Neuronal stem cell (in vitro differentiated cells): Measurements from ENCODE around the gene JMJD8.

Experiments used
- DNase-seq: peaks from one replicate; pipeline ENCODE4 v3.0.0-alpha.2; 2013; ENCODE audit warnings: low spot score
- H2AFZ ChIP-seq: one replicate; pipeline ENCODE4 v1.6.1; 2013; ENCODE audit warnings: mild to moderate bottlenecking, low read length, inconsistent platforms
- H2AK5ac ChIP-seq: 2 replicates; pipeline ENCODE4 v1.6.1; 2013; ENCODE audit warnings: low read depth, mild to moderate bottlenecking, inconsistent platforms, low read length, moderate library complexity, mixed read lengths
- H2BK120ac ChIP-seq: 2 replicates; pipeline ENCODE4 v1.6.1; 2013; ENCODE audit warnings: low read depth, mild to moderate bottlenecking, inconsistent platforms, low read length, moderate library complexity, mixed read lengths
- H2BK12ac ChIP-seq: one replicate; pipeline ENCODE4 v1.6.1; 2013; ENCODE audit warnings: low read length, inconsistent platforms
- H2BK15ac ChIP-seq: 2 replicates; pipeline ENCODE4 v1.6.1; 2013; ENCODE audit warnings: mild to moderate bottlenecking, low read length, inconsistent platforms, mixed read lengths
- H2BK5ac ChIP-seq: one replicate; pipeline ENCODE4 v1.6.1; 2013; ENCODE audit warnings: inconsistent platforms, mild to moderate bottlenecking, low read length, moderate library complexity
- H3K14ac ChIP-seq: one replicate; pipeline ENCODE4 v1.6.1; 2013; ENCODE audit warnings: low read length, inconsistent platforms
- H3K18ac ChIP-seq: 2 replicates; pipeline ENCODE4 v1.6.1; 2013; ENCODE audit warnings: low read length, inconsistent platforms
- H3K23ac ChIP-seq: 2 replicates; pipeline ENCODE4 v1.6.1; 2013; ENCODE audit warnings: low read depth, mild to moderate bottlenecking, mixed read lengths, low read length, inconsistent platforms; ENCODE audit not compliant: poor library complexity
- H3K27ac ChIP-seq: replicated peaks from 3 replicates; pipeline ENCODE4 v1.5.1; 2013; ENCODE audit warnings: low read length, inconsistent platforms
- H3K27me3 ChIP-seq, 3 experiments: 2 replicates each; pipeline ENCODE4 v1.6.1; 2013; ENCODE audit warnings: low read length in 3 of 3, mild to moderate bottlenecking in 2 of 3, inconsistent platforms in 1 of 3, low read depth in 1 of 3, mixed read lengths in 1 of 3, moderate library complexity in 1 of 3; ENCODE audit not compliant: control insufficient read depth in 3 of 3, insufficient read depth in 3 of 3
- H3K36me3 ChIP-seq, 2 donors: replicated peaks in 1 of 2; 2 replicates each; pipeline ENCODE4 v1.6.1; 2013; ENCODE audit warnings: low read length in 2 of 2; ENCODE audit not compliant: control insufficient read depth in 2 of 2, insufficient read depth in 2 of 2
- H3K4ac ChIP-seq: 2 replicates; pipeline ENCODE4 v1.6.1; 2013; ENCODE audit warnings: inconsistent platforms, mild to moderate bottlenecking, low read length, moderate library complexity
- H3K4me1 ChIP-seq, 2 donors: 1 replicate in 1 of 2; 2 replicates in 1 of 2; pipeline ENCODE4 v1.6.1; 2013; ENCODE audit warnings: low read length in 2 of 2, low read depth in 1 of 2; ENCODE audit not compliant: control insufficient read depth in 2 of 2, insufficient read depth in 1 of 2
- H3K4me2 ChIP-seq: one replicate; pipeline ENCODE4 v1.6.1; 2013; ENCODE audit warnings: mild to moderate bottlenecking, low read length, inconsistent platforms; ENCODE audit not compliant: insufficient read depth, poor library complexity, severe bottlenecking
- H3K4me3 ChIP-seq, 2 donors: 2 replicates each; pipeline ENCODE4 v1.5.1; 2013; ENCODE audit warnings: low read length in 2 of 2, mild to moderate bottlenecking in 2 of 2, inconsistent platforms in 1 of 2, moderate library complexity in 1 of 2
- H3K79me1 ChIP-seq: one replicate; pipeline ENCODE4 v1.6.1; 2013; ENCODE audit warnings: low read depth, mild to moderate bottlenecking, inconsistent platforms, low read length, moderate library complexity
- H3K9ac ChIP-seq: one replicate; pipeline ENCODE4 v1.6.1; 2013; ENCODE audit warnings: mild to moderate bottlenecking, low read depth, low read length, inconsistent platforms; ENCODE audit not compliant: poor library complexity
- H3K9me3 ChIP-seq, 2 donors: replicated peaks in 1 of 2; 2 replicates each; pipeline versions ENCODE3 to v1.6.1; 2013; ENCODE audit warnings: low read length in 2 of 2, mild to moderate bottlenecking in 2 of 2, inconsistent platforms in 1 of 2, low read depth in 1 of 2, mixed read lengths in 1 of 2, moderate library complexity in 1 of 2; ENCODE audit not compliant: control insufficient read depth in 2 of 2, insufficient read depth in 1 of 2
- H4K8ac ChIP-seq: one replicate; pipeline ENCODE4 v1.6.1; 2013; ENCODE audit warnings: low read depth, mild to moderate bottlenecking, inconsistent platforms, low read length, moderate library complexity
- H4K91ac ChIP-seq: one replicate; pipeline ENCODE4 v1.6.1; 2013; ENCODE audit warnings: low read length, low read depth, mild to moderate bottlenecking, inconsistent platforms; ENCODE audit not compliant: poor library complexity
- WGBS, 2 donors: extraction: QIAGEN DNeasy Blood & Tissue Kit; methylation state at CpG; one replicate each; pipeline ENCODE4 v1.1.7; 2013; ENCODE audit warnings: missing lambda C conversion rate in 2 of 2, mixed read lengths in 1 of 2; ENCODE audit not compliant: insufficient read length in 2 of 2, insufficient replicate concordance in 1 of 2; ENCODE audit errors: extremely low coverage in 2 of 2; 5-methylcytosine and 5-hydroxymethylcytosine counted together

JMJD8 gene

GRCh38 chr16:661184-661821 lies 22.8 kb downstream of the JMJD8 start:
- Histone ChIP-seq H3K18ac (peak overlapping the region; percentile 95), H3K27me3 (no peaks in the 10 kb centered on the region), H3K36me3 (peaks cover 11 to 55% of the 10 kb centered on the region in 2 donors), H2AK5ac (peak overlapping the region; percentile 99), H3K79me1 (peaks cover 15% of the 10 kb centered on the region), H3K23ac (peak overlapping the region; percentile 93), H3K4me1 (peaks cover 3 to 6% of the 10 kb centered on the region in 2 donors), H2AFZ (no peak overlapping the region), H3K27ac (peak overlapping the region; percentile 49), H2BK15ac (peak overlapping the region; percentile 96), H2BK5ac (peak overlapping the region; percentile 82), H3K14ac (peak overlapping the region; percentile 89), H3K9me3 (no peaks in the 10 kb centered on the region), H4K91ac (peak overlapping the region; percentile 43), H3K4me3 (no peak overlapping the region), H3K4me2 (peak overlapping the region; percentile 25), H2BK12ac (peak overlapping the region; percentile 88), H3K4ac (peak overlapping the region; percentile 93), H3K9ac (peak overlapping the region; percentile 84), H2BK120ac (no peak overlapping the region), H4K8ac (peak overlapping the region; percentile 65)
- no peak for DNase-seq
- no CpG with 5 or more reads among the region's 35 CpGs for WGBS, 2 donors

GRCh38 chr16:660459-661183 lies 23.5 kb downstream of the JMJD8 start:
- no peak overlapping the region for H3K4ac ChIP-seq
- H3K18ac ChIP-seq = peak overlapping the region; percentile 95
- peak overlapping the region; percentile 96 for H2BK15ac ChIP-seq
- peaks cover 3 to 6% of the 10 kb centered on the region in 2 donors for H3K4me1 ChIP-seq
- H3K9me3 ChIP-seq = no peaks in the 10 kb centered on the region
- peak overlapping the region; percentile 86 for H3K9ac ChIP-seq
- peak; percentile 86 for DNase-seq
- H3K4me3 ChIP-seq = peak overlapping the region in 1 of 2 donors; percentile 58
- peak overlapping the region; percentile 99 for H2AK5ac ChIP-seq
- H2BK5ac ChIP-seq = peak overlapping the region; percentile 88
- H2BK120ac ChIP-seq = no peak overlapping the region
- H3K23ac ChIP-seq = peak overlapping the region; percentile 93
- peaks cover 11 to 62% of the 10 kb centered on the region in 2 donors for H3K36me3 ChIP-seq
- H3K4me2 ChIP-seq = peak overlapping the region; percentile 25
- WGBS, 2 donors = no CpG with 5 or more reads among the region's 43 CpGs
- H3K14ac ChIP-seq = peak overlapping the region; percentile 89
- H4K8ac ChIP-seq = peak overlapping the region; percentile 92
- H3K79me1 ChIP-seq = peaks cover 13% of the 10 kb centered on the region
- peak overlapping the region; percentile 90 for H2BK12ac ChIP-seq
- no peak overlapping the region for H2AFZ ChIP-seq
- H3K27ac ChIP-seq = peak overlapping the region; percentile 49
- no peaks in the 10 kb centered on the region for H3K27me3 ChIP-seq
- no peak overlapping the region for H4K91ac ChIP-seq

GRCh38 chr16:660132-660458 lies 24.0 kb downstream of the JMJD8 start:
- Histone ChIP-seq H3K79me1 (peaks cover 13% of the 10 kb centered on the region), H3K4me1 (peaks cover 3 to 6% of the 10 kb centered on the region in 2 donors), H3K36me3 (peaks cover 14 to 67% of the 10 kb centered on the region in 2 donors), H4K91ac (no peak overlapping the region), H3K9ac (peak overlapping the region; percentile 86), H2AK5ac (peak overlapping the region; percentile 97), H3K4ac (no peak overlapping the region), H2BK120ac (no peak overlapping the region), H3K27me3 (no peaks in the 10 kb centered on the region), H2BK12ac (no peak overlapping the region), H3K14ac (peak overlapping the region; percentile 5), H3K23ac (peak overlapping the region; percentile 85), H4K8ac (peak overlapping the region; percentile 92), H2BK5ac (peak overlapping the region; percentile 88), H2BK15ac (peak overlapping the region; percentile 46), H3K18ac (peak overlapping the region; percentile 92), H2AFZ (no peak overlapping the region), H3K27ac (peak overlapping the region; percentile 35), H3K9me3 (no peaks in the 10 kb centered on the region), H3K4me3 (peak overlapping the region in 1 of 2 donors; percentile 58), H3K4me2 (no peak overlapping the region)
- no CpG with 5 or more reads among the region's 6 CpGs for WGBS, 2 donors
- DNase-seq = no peak

- peak overlapping the region; percentile 30 for H3K9ac ChIP-seq
- H3K4me1 ChIP-seq = peaks cover 3 to 6% of the 10 kb centered on the region in 2 donors
- H3K18ac ChIP-seq = no peak overlapping the region
- no peak overlapping the region for H2BK15ac ChIP-seq
- H2AK5ac ChIP-seq = peak overlapping the region; percentile 74
- peak overlapping the region; percentile 88 for H2BK5ac ChIP-seq
- H2BK120ac ChIP-seq = no peak overlapping the region
- peak overlapping the region; percentile 30 for H2BK12ac ChIP-seq
- H3K23ac ChIP-seq = peak overlapping the region; percentile 80
- no peak for DNase-seq
- no peak overlapping the region for H2AFZ ChIP-seq
- no peak overlapping the region for H4K8ac ChIP-seq
- H3K36me3 ChIP-seq = peaks cover 14 to 68% of the 10 kb centered on the region in 2 donors
- no peak overlapping the region for H3K27ac ChIP-seq
- H3K4me3 ChIP-seq = peak overlapping the region in 1 of 2 donors; percentile 52
- no peak overlapping the region for H3K4ac ChIP-seq
- H3K4me2 ChIP-seq = no peak overlapping the region
- peaks cover 13% of the 10 kb centered on the region for H3K79me1 ChIP-seq
- H3K14ac ChIP-seq = no peak overlapping the region
- no peaks in the 10 kb centered on the region for H3K9me3 ChIP-seq
- WGBS, 2 donors = no CpG with 5 or more reads among the region's 20 CpGs
- H3K27me3 ChIP-seq = no peaks in the 10 kb centered on the region
- no peak overlapping the region for H4K91ac ChIP-seq
Observed at GRCh38 chr16:659618-660017, 24.5 kb downstream of the JMJD8 start.
